HG03460 (cell line): ENCODE results near the gene ISLR2.
"Not testable (repeated sequence)": the region's sequence is repeated elsewhere in the genome, so short reads cannot be mapped to it uniquely, and the experiment has no call there.

ENCODE experiments used
- ATAC-seq: cut with Tn5 transposase; IDR thresholded peaks from one replicate; pipeline ENCODE4 v1.9.1; 2021; ENCODE audit not compliant: unreplicated experiment

The ISLR2 gene

DNA sequence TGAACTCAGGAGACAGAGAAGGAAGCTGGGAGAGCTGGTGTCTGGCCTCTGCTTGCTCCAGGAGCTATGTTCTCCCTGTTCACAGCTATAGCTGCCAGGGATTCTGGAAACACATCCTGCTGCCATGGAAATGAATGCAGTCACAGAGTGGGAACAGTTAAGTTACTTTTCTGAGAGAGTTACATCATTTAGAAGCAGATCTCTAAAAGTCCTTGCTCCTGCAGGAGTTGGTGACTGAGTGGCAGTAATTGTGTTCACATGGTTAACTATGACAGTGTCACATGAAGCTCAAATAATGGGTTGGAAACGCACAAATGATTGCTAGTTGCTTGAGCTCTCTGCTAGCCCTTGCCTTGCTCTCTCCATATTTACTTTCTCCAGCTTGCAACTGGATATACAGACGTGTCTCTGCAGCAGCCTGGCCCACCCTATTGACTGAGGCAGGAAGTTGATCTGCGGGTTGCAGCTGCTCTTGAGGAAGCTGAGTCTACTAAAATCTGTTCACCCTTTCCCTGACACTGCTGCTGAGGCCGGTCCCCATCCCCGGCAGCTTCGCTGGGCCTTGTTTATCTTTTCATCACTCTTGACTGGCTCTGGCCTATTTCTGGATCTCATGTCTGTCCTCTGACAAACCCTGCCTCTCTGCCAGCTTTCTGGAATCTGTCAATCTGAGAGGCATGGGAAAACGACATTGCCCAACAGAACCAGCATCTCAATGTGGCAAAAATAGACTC, 26.5 kb downstream of the ISLR2 start:
- no peak for ATAC-seq

DNA sequence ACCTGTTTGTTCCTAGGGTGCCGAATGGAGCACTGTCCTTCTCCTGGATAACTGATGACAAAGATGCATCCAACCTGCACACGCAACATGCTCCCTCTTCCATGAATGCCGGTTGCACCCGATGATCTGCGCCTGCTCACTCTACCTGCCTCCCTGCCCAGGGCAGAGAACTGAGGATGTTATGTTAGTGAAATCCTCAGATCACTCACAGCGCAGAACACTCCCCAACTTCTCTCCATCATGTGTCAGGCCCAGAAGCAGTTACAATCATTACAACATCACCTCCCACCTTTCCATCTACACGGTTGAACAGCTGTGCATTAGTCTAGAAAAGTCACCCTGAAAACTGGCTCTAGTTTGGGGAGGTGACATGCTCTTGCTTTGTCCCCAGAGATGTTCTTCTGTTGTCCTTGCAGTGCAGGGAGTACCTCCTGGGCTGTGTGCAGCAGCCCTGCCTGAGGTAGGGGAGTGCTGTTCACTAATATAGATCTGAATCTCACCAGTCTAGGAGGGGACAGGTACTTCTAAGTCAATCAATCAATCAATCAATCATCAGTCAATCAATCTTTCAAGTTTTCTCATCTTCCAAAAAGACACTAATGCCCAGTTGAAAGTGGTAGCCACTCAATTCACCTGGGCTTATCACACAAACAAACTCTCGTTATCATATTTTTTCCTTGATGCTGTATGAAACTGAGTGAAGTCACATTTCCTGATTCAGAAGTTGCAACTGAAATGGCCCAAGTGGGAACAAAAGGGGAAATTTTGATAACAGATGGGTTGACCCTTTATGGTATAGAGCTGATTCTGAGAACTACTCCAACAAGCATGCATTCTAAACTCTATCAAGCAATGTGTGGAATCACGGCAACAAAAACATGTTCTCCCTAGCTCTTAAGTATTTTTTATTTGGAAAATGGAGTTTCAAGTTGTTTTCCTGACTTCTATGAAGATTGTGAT, 27.8 kb downstream of the ISLR2 start:
- ATAC-seq, result no peak

DNA sequence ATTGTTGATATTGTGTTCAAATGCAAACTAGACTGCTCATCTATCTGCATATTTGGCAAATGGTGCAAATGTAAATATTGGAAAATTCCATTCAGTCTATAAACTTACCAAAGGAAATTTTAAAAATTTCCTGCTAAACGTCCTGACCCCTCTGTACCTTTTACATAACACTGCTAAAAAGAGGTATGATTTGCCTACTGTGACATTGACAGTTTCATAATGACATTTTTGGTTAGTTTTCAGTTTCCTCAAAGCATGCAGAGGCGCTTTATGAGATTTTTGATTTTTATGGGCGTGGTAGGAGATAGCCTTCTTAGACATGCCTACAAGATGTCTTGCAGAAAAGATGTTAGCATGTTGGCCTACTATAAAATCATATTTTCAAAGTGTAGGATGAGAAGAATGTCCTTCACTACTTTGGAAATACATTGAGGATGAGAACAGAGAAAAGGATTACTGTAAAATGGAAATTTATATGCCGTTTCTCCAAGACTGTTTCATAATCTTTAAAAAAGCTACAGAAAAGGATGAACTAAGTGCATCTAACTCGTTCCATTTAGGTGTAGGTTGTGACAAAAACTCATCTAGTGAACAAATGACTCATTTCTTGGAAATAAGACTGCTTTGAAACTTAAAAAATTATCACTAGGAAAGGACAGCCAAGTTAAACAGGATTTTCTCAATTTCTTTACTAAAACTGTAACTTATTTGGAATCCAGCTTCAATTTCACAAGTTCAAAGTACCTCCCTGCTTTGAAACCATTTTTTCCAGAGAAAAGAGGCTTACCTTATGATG, 28.7 kb downstream of the ISLR2 start:
- ATAC-seq, result no peak

DNA sequence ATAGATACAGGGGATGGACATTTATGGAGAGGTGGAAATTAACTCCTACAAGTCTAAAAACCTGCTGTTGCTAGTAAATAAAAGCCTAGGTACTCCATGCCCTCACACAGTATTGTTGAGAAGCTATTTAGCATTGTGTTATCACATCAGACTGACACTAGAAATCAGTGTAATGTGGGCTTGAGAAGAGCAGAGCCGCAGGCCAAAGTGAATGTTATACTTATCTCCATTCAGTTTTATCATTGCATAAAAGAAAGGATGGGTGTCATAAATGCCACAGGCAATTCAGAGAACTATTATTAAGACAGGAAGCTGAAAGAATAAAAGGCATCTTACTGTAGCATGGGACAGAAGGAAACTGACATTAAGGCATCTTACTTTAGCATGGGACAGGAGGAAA, 29.4 kb downstream of the ISLR2 start:
- ATAC-seq, result no peak

DNA sequence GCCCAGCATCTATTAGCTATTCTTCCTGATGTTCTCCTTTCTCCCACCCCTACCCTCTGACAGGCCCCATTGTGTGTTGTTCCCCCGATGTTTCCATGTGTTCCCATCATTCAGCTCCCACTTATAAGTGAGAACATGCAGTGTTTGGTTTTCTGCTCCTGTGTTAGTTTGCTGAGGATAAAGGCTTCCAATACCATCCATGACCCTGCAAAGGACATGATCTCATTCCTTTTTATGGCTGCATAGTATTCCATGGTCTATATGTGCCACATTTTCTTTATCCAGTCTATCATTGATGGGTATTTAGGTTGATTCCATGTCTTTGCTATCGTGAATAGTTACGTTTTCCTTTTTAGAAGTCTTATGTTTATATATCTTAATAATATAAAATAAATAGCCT, 30.0 kb downstream of the ISLR2 start:
- ATAC-seq, result not testable (repeated sequence)

DNA sequence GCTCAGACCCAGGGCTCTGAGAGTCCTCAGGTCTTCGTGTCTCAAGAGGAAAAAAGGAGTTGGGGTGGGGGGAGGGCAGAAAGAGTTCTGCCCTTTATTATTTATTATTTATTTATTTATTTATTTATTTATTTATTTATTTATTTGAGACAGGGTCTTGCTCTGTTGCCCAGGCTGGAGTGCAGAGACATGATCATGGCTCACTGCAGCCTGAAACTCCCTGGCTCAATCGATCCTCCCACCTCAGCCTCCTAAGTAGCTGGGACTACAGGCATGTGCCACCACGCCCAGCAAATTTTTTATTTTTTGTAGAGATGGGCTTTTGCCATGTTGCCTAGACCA, 31.8 kb downstream of the ISLR2 start:
- not testable (repeated sequence) for ATAC-seq

DNA sequence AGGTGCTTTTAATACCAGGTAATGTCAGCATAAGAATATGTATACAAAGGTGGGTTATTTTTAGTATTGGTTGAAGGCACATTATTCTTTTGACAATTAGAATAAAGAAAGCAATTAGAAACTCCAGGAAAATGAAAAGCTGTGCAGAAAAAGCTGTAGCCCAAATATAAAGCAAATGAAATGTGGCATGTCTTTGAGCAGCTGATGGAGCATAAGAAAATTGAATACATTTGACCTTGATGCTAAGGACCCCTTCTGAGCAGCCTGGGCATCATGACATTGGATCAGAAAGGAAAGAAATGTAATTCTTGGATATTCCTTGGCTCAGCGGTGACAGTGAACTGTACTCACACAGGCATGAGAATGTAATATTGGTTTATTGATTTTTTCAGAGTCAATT, 35.1 kb downstream of the ISLR2 start:
- no peak for ATAC-seq

DNA sequence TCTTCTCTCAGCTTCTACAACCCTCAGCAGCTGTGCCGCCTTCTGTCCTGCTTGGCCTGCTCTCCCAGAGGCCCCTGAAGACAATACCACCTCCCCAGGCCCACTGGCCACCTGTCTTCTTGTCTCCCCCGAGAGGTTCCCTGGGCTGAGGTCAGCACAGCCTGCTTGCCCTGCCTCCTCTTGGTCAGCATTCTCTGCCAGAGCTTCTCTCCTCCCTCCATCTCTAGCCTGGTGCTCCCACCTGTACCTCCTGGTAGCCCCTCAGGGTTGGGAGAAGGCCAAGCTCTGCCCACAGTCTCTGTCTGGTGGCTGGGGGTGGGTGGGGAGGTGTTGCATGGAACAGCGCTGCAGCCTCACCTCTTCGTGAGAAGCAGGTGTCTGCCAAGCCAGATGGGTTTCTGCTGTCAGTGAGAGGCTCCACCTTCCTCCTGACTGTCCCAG, 37.5 kb downstream of the ISLR2 start:
- no peak for ATAC-seq

DNA sequence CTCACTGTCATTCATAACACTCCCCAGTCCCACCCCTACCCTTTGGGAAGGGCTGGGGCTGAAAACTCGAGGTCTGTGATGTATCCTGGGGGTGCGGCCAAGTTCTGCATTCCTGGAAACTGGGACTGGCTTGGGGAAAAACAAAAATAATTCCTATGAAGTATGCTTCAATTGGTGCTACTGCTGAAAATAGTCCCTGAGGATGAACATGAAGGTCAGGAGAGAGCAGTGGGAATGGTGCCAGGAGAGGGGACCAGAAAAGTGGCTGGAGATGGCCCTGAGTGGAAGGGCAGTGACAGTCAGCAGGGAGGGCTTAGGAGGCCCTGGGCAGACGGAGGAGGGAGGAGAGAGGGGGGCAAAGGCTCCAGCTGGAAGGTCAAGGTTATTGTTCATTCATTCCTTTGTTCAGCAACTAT, 38.3 kb downstream of the ISLR2 start:
- ATAC-seq, result no peak

DNA sequence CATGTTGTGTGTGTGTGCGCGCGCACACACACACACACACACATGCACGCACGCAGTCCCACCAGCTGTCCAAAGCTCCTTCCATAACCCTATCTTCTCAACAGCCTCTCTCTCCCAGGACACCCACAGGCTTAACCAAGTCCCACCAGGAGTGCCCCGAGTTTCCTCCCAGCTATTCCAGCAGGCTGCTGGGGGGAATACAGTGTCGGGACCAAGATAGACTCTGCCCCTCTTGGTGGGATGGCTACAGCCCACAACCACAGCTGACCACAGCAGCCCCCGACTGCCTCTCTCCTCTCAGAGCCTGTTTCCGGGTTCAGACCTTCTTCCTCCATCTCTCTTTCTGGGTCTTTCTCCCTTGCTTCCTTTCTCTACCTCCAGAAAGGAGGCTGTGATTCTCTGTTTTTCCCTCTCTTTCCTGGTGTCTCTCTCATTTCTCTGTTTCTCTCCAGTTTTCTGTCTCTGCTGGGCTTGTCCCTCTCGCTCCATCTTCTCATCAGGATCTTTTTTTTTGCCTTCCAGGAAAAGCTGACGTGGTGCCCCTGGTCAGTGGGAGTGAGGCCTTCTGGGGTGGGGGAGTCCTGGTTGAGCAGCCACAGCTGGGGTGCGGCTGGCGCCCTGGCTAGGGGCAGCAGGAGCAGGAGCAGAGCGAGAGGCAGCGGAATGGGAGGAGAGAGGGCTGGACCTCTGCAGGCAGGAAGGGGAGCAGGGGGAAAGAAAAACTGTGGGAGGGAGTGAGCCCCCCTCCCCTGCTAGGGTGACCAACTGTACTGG, 39.9 kb downstream of the ISLR2 start:
- ATAC-seq, result no peak

DNA sequence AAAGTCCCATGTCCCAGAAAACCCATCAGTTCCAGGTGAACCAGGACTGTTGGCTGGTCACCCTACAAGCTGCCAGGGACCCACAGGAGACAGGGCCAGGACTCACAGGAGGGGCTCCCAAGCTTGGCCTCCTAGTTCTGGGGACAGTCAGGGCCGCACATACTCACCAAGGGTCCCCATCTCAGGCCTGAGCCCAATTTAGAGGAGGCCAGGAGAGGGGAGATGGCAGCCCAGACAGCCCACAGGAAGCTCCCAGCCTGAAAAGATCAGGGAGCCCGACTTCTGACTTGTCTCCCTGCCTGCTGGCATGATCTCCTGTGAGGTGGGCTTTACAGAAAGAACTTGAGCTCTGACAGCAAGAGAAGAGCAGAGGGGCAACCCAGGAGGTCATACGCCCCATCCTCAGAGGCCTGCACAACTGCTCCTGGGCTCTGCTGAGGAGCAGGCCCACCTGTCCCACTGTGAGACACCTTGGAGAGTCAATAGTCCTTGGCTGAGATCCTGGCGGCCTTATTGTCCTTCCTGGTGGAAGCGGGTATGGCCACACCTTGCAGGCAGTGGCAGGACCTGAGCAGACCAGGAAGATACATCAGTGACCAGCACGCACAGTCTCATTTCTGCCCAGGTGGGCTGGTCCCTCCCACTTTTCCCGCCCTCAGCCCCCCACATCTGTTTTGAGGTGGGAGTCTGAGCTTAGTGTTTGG, 40.6 kb downstream of the ISLR2 start:
- no peak for ATAC-seq

DNA sequence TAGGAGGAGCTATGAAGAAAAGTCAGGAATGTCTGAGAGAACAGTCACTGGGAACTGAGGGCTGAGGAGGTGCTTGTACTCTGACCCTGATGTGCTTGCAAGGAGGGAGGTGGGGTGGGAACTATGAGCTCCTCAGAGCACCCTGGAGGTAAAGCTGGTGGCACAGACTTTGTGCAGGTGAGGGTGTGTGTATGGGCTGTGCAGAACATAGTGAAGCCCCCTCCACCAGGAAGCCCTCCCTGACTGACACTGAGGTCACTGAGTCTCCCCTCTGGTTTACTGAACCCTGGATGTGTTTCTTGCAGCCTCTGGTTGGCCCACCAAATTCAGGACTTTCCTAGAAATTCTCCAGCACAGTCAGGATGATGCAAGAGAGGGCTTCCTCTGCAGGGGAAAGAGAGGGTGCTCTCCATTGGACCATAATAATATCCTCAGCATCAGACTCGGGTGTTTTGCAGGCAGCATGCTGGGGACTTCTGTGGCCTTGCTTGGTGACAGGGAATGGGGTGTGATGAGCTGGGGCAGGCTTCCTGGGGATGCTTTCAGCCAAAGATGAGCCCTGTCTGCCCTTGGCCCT, 41.7 kb downstream of the ISLR2 start:
- no peak for ATAC-seq

DNA sequence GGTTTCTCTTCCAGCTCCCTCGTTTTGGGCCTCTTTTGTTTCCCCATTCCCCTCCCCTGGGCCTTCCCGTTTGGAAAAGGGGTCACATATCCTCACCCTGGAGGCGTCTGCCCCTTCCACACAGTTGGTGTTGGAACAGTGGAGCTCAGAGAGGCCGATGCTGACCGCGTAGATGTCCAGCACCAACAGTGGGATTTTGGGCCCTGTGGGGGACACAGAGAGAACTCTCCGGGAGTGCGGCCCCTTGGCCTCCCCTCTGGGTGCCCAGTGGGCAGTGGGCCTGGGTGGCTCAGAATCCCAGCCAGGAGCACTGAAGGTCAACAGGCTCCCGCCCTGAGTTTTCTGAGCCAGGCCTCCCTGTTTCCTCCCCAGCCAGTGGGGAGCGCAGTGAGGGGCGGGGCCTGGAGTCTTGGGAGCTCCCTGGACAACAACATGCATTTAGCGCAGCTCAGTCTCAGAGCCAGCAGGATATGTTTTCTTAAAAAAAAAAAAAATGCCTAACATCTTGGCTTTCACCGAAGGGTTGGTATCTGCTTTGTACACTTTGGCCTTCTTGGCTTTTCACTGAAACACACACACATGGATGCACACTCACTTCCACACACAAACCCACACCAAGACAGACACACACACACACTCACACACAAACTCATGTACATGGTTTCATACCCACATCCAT, 42.5 kb downstream of the ISLR2 start:
- ATAC-seq, result no peak

DNA sequence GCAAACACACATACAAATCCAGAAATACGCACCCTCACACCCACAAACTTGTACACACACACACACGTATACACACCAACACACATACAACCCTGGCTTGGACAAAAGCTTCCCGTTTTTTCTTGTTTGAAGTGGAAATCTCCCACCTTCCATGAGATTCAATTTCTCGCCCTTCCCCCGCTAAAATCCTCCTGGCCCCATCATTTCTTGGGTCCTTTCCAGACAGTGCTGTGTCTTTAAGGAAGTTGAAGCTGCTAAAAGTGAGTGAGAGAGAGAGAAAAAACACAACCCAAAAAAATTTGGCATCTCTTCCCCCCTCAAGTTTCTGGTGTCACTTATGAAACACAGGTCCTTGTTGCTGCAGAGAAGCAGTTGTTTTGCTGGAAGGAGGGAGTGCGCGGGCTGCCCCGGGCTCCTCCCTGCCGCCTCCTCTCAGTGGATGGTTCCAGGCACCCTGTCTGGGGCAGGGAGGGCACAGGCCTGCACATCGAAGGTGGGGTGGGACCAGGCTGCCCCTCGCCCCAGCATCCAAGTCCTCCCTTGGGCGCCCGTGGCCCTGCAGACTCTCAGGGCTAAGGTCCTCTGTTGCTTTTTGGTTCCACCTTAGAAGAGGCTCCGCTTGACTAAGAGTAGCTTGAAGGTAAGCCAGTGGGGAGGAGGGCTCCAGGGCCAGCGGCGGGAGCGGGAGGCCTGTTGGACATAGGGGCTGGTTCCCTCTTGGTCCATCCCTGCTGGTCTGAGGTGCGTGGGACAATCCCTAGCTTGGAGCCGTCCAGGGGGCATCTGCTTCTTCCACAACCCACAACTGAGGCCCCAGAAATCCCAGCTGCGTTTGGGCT, 43.2 kb downstream of the ISLR2 start, which contains the start of gene ISLR:
Gene ISLR (plus strand): TSS at position 331 of the 839 bp plus-strand sequence. CDS start 1,149 bp downstream, outside the sequence.
- ATAC-seq, result no peak

DNA sequence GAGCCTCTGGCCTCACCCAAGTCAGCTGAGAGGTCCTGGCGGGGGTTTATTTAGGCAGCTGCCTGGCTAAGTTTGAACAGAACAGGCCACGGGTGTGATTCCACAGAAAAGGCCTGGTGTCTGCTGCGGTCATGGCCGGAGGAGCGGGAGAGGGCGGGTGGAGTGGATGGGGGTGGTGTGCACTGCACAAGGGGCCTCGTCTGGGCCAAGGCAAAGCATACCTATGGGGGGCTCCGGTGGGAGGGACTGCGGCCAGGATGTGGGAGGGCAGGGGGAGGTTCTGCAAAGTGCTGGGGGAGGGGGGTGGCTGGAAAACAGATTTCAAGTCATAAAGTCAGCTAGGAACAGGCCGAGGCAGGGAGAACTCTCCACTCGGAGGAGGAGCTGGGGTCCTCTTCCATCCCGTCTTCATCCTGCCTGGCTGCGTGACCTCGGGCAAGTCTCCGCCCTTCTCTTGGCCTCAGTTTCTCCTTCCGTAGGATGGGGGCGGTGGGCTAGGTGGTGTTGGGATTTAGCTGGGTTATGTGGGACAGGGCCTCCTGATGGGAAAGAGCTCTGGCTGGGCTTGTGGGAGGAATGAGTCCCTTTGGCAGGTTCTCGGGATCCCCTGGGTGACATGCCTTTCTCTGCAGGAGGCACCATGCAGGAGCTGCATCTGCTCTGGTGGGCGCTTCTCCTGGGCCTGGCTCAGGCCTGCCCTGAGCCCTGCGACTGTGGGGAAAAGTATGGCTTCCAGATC, 44.0 kb downstream of the ISLR2 start:
- no peak for ATAC-seq

DNA sequence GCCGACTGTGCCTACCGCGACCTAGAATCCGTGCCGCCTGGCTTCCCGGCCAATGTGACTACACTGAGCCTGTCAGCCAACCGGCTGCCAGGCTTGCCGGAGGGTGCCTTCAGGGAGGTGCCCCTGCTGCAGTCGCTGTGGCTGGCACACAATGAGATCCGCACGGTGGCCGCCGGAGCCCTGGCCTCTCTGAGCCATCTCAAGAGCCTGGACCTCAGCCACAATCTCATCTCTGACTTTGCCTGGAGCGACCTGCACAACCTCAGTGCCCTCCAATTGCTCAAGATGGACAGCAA, 44.5 kb downstream of the ISLR2 start:
- no peak for ATAC-seq
